Panc1 (cell line): ENCODE measurements around the gene HDAC11. TPM values are rescaled to one million over a fixed set of nuclear protein-coding genes. Genes with fewer than 3 reads are reported as not detected.

ENCODE experiments used
- ATAC-seq: fragments of 200-7000 bp; cut with Tn5 transposase; 2 replicates; pipeline ENCODE4 v1.9.1; 2020; ENCODE audit warnings: mild to moderate bottlenecking, moderate library complexity
- BruUV-seq: library from RNA; stranded (reverse); fragments of 400-500 nt; replicated peaks from 2 replicates; lab custom pipeline; 2021; lab: Mats Ljungman, UMichigan
- CTCF ChIA-PET: fragments of 300-600 bp; sonication (Branson Sonifier 250); formaldehyde crosslinking; loops from one replicate; lab custom pipeline; 2022; ENCODE audit warnings: antibody characterized with exemption; lab: Charles Lee
- POLR2A ChIA-PET: fragments of 300-600 bp; sonication (Branson Sonifier 250); formaldehyde crosslinking; loops from one replicate; lab custom pipeline; 2022; ENCODE audit warnings: antibody characterized with exemption; lab: Charles Lee
- DNase-seq: peaks from one replicate; pipeline ENCODE4 v3.0.0-alpha.2; 2010; ENCODE audit warnings: low read depth, low spot score
- H3K27ac ChIP-seq: 2 replicates; pipeline ENCODE4 v1.5.1; 2011; ENCODE audit warnings: mild to moderate bottlenecking, low read length, inconsistent platforms
- H3K27me3 ChIP-seq: fragments of 200-500 bp; sonication (Bioruptor generic); 2 replicates; pipeline ENCODE4 v1.6.0; 2014; ENCODE audit warnings: low read length, inconsistent platforms; ENCODE audit not compliant: control insufficient read depth, insufficient read depth
- H3K36me3 ChIP-seq: fragments of 200-500 bp; sonication (Bioruptor generic); 2 replicates; pipeline ENCODE4 v1.5.1; 2014; ENCODE audit warnings: inconsistent platforms, mild to moderate bottlenecking, low read length, moderate library complexity; ENCODE audit not compliant: control insufficient read depth, insufficient read depth
- H3K4me1 ChIP-seq: 2 replicates; pipeline ENCODE4 v1.5.1; 2011; ENCODE audit warnings: inconsistent platforms, mild to moderate bottlenecking, low read length, moderate library complexity; ENCODE audit not compliant: control insufficient read depth, insufficient read depth
- H3K4me3 ChIP-seq, 2 experiments: 2 replicates each; pipeline ENCODE4 v1.5.1; 2011 to 2012; ENCODE audit warnings: low read depth in 2 of 2, low read length in 2 of 2, mild to moderate bottlenecking in 2 of 2, inconsistent platforms in 1 of 2, moderate library complexity in 1 of 2
- H3K9me3 ChIP-seq: fragments of 200-500 bp; sonication (Bioruptor generic); 2 replicates; pipeline ENCODE4 v1.5.1; 2014; ENCODE audit warnings: low read depth, mild to moderate bottlenecking, inconsistent platforms, low read length, moderate library complexity; ENCODE audit not compliant: control insufficient read depth, insufficient read depth
- POLR2AphosphoS5 ChIP-seq: IDR thresholded peaks from 2 replicates; pipeline ENCODE4 v1.6.1; 2012; ENCODE audit warnings: mild to moderate bottlenecking, low read depth, low read length, moderate library complexity
- SIN3A ChIP-seq: IDR thresholded peaks from 2 replicates; pipeline ENCODE4 v1.6.1; 2012; ENCODE audit warnings: low read depth, mild to moderate bottlenecking, low read length, moderate library complexity, borderline replicate concordance; ENCODE audit not compliant: insufficient read depth
- TCF7L2 ChIP-seq: IDR thresholded peaks from 2 replicates; pipeline ENCODE4 v1.6.1; 2011; ENCODE audit warnings: mild to moderate bottlenecking, low read depth, low read length, inconsistent platforms
- in situ Hi-C: cut with HindIII; loops from 2 replicates; pipeline ENCODE4 v1.10.0; 2016; ENCODE audit warnings: low sequenced_read_pairs, low pct_unique_long_range_greater_than_20kb
- intact Hi-C: fragments of 100-400 bp; cut with micrococcal nuclease; formaldehyde crosslinking; loops from one replicate; pipeline ENCODE4 v1.10.0; 2022; ENCODE audit not compliant: unreplicated experiment
- total RNA-seq: library from RNA; stranded (reverse); gene quantifications from one replicate; pipeline ENCODE4 v1.2.1, GENCODE V29; 2021; ENCODE audit not compliant: unreplicated experiment
- TF ChIP-seq, protein P1 (sequence below), 2 experiments: IDR thresholded peaks; 2 replicates each; pipeline ENCODE4 v1.6.1; 2011 to 2012; ENCODE audit warnings: low read depth in 2 of 2, control low read depth in 1 of 2, low read length in 1 of 2, mild to moderate bottlenecking in 1 of 2, moderate library complexity in 1 of 2; ENCODE audit not compliant: insufficient read depth in 1 of 2
- TF ChIP-seq, protein P2 (sequence below): fragments of 450-650 bp; IDR thresholded peaks from 2 replicates; pipeline ENCODE4 v1.5.1; 2017; ENCODE audit warnings: mild to moderate bottlenecking

HDAC11 gene
- total RNA-seq, 1 experiment from 2014 or later, result 10.6 TPM

DNA sequence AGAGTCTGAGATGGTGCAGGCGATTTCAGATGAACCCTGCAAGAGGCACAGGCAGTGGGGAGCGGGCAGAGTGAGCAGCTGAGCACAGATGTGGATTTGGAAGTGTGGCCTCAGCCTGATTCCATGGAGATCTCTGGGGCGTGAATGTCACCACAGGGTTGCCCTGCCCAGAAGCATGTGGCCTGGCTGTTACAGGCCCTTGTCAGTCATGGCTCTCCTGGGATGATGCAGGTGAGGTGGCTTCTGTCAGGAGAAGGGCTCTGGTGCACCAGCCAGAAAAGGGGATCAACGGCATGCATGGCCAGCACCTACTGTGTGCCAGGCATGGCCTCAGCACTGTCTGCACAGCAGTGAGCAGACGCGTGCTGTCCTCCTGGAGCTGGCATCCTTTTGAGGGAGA is 11.9 kb downstream of the HDAC11 start:
- Histone ChIP-seq H3K27ac (no peak overlapping the region), H3K4me1 (peaks cover 2% of the 10 kb centered on the region; the same call in 1 of the 2 replicates), H3K4me3 (no peak overlapping the region), H3K9me3 (no peaks in the 10 kb centered on the region), H3K27me3 (no peaks in the 10 kb centered on the region), H3K36me3 (no peaks in the 10 kb centered on the region)
- ChIA-PET CTCF (no interaction called here), POLR2A (no interaction called here)
- no peak for TF ChIP-seq TCF7L2
- TF ChIP-seq, protein P1, sequence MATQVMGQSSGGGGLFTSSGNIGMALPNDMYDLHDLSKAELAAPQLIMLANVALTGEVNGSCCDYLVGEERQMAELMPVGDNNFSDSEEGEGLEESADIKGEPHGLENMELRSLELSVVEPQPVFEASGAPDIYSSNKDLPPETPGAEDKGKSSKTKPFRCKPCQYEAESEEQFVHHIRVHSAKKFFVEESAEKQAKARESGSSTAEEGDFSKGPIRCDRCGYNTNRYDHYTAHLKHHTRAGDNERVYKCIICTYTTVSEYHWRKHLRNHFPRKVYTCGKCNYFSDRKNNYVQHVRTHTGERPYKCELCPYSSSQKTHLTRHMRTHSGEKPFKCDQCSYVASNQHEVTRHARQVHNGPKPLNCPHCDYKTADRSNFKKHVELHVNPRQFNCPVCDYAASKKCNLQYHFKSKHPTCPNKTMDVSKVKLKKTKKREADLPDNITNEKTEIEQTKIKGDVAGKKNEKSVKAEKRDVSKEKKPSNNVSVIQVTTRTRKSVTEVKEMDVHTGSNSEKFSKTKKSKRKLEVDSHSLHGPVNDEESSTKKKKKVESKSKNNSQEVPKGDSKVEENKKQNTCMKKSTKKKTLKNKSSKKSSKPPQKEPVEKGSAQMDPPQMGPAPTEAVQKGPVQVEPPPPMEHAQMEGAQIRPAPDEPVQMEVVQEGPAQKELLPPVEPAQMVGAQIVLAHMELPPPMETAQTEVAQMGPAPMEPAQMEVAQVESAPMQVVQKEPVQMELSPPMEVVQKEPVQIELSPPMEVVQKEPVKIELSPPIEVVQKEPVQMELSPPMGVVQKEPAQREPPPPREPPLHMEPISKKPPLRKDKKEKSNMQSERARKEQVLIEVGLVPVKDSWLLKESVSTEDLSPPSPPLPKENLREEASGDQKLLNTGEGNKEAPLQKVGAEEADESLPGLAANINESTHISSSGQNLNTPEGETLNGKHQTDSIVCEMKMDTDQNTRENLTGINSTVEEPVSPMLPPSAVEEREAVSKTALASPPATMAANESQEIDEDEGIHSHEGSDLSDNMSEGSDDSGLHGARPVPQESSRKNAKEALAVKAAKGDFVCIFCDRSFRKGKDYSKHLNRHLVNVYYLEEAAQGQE (IDR thresholded peaks at IDR 0.05; ENCODE audit: insufficient read depth in 1 of 2, low read depth in 2 of 2, low read length in 1 of 2), result no peak
- no peak for TF ChIP-seq SIN3A
- no peak for TF ChIP-seq POLR2AphosphoS5
- TF ChIP-seq, protein P2, sequence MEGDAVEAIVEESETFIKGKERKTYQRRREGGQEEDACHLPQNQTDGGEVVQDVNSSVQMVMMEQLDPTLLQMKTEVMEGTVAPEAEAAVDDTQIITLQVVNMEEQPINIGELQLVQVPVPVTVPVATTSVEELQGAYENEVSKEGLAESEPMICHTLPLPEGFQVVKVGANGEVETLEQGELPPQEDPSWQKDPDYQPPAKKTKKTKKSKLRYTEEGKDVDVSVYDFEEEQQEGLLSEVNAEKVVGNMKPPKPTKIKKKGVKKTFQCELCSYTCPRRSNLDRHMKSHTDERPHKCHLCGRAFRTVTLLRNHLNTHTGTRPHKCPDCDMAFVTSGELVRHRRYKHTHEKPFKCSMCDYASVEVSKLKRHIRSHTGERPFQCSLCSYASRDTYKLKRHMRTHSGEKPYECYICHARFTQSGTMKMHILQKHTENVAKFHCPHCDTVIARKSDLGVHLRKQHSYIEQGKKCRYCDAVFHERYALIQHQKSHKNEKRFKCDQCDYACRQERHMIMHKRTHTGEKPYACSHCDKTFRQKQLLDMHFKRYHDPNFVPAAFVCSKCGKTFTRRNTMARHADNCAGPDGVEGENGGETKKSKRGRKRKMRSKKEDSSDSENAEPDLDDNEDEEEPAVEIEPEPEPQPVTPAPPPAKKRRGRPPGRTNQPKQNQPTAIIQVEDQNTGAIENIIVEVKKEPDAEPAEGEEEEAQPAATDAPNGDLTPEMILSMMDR, result no peak
- in situ Hi-C loops (no loop called here), intact Hi-C loops (no loop called here)
- BruUV-seq, result no TSS peak
- ATAC-seq, result no peak
- no peak for DNase-seq

DNA sequence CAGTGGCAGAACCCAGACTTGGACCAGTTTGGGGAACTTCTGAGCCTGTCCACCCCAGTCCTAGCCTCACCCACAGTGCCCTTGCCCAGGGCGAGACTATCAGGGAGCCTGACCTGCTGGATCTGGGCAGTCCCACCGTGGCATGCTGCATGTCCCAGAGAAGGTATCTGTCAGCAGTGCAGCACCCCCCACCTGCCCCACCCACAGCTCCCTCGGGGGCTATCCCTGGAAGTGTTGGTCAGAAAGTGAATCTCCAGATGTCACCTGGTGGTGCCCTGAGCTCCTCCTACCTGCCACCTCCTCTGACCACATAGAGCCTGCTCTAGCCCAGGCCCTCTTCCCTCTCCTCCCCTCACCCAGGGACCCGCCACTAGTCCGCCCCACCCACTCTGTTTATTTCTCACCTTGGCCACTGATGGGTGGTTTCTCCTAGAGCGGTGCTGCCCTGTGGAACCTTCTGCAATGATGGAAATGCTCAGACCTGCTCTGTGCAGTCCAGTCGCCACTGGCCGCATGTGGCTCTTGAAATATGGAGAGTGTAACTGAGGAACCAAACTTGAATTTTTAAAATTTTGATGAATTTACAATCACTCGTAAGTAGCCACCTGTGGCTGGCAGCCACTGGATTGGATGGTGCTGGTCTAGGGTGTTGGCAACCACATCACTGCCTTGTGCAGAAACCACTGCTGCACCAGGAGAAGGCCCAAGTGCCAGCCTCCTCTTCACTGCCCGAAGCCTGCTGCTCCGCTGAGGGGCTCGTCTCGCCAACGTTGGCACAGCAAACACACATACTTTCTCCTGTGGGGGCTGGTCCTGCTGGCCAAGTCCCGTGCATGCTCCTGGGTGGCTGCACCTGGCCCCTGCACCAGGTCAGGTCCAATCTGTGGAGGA is 13.1 kb downstream of the HDAC11 start:
- H3K4me3 ChIP-seq, result no peak overlapping the region
- H3K27ac ChIP-seq, result no peak overlapping the region
- TF ChIP-seq, protein P2, result no peak
- TF ChIP-seq POLR2AphosphoS5, result no peak
- TF ChIP-seq, protein P1 (IDR thresholded peaks at IDR 0.05; ENCODE audit: insufficient read depth in 1 of 2, low read depth in 2 of 2, low read length in 1 of 2), result no peak
- no peak for TF ChIP-seq TCF7L2
- TF ChIP-seq SIN3A, result no peak
- ATAC-seq, result no peak
- intact Hi-C loops, result no loop called here
- ChIA-PET CTCF (no interaction called here), POLR2A (no interaction called here)
- no TSS peak for BruUV-seq
- H3K27me3 ChIP-seq, result no peaks in the 10 kb centered on the region
- H3K36me3 ChIP-seq, result no peaks in the 10 kb centered on the region
- no peaks in the 10 kb centered on the region for H3K9me3 ChIP-seq
- peaks cover 2% of the 10 kb centered on the region; the same call in 1 of the 2 replicates for H3K4me1 ChIP-seq
- in situ Hi-C loops, result no loop called here
- DNase-seq, result no peak
